ENCODE data around the gene IFRD2. TPM values are rescaled to one million over a fixed set of nuclear protein-coding genes. Genes with fewer than 3 reads are reported as not detected.

IFRD2 gene
- total and polyA plus RNA-seq, 2 of the 13 experiments (the other 11 are each of a cell fraction or from before 2014, with no cell fraction given), result 32.8 to 96.1 TPM

DNA sequence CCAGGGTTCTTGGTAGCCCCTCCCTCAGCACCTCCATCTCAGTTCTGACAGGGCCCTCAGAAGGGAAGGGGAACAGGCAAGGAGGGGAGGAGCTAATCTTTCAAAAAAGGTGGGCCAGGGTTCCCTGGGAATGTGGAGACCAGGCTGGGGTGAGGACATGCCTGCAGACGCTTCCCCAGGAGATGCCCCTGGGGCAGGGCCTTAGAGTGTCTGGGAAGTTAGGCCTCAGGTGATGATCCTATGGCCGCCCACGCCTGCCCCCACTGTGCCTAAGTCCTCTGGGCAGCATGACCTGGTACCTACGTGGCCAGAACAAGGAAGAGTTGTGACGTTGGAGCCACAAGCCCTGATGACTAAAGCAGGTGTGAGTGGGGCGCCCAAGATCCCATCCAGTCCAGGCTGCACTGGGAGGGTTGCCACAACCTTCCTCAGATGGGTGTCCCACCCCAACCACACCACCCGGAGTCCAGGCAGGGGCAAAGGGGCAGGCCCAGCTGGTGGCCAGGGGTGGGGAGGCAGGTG is 27.2 kb downstream of the IFRD2 start (continued):
- TF ChIP-seq, protein P1, sequence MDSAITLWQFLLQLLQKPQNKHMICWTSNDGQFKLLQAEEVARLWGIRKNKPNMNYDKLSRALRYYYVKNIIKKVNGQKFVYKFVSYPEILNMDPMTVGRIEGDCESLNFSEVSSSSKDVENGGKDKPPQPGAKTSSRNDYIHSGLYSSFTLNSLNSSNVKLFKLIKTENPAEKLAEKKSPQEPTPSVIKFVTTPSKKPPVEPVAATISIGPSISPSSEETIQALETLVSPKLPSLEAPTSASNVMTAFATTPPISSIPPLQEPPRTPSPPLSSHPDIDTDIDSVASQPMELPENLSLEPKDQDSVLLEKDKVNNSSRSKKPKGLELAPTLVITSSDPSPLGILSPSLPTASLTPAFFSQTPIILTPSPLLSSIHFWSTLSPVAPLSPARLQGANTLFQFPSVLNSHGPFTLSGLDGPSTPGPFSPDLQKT (CRISPR knock-in tag; IDR thresholded peaks at IDR 0.05; ENCODE audit: borderline replicate concordance), result no peak
- no peak for TF ChIP-seq IRF2 (CRISPR knock-in tag; IDR thresholded peaks at IDR 0.05)
- TF ChIP-seq MIER3 (CRISPR knock-in tag; IDR thresholded peaks at IDR 0.05; ENCODE audit: borderline replicate concordance), result no peak
- TF ChIP-seq XBP1 (CRISPR knock-in tag; IDR thresholded peaks at IDR 0.05), result no peak
- TF ChIP-seq, protein P2, sequence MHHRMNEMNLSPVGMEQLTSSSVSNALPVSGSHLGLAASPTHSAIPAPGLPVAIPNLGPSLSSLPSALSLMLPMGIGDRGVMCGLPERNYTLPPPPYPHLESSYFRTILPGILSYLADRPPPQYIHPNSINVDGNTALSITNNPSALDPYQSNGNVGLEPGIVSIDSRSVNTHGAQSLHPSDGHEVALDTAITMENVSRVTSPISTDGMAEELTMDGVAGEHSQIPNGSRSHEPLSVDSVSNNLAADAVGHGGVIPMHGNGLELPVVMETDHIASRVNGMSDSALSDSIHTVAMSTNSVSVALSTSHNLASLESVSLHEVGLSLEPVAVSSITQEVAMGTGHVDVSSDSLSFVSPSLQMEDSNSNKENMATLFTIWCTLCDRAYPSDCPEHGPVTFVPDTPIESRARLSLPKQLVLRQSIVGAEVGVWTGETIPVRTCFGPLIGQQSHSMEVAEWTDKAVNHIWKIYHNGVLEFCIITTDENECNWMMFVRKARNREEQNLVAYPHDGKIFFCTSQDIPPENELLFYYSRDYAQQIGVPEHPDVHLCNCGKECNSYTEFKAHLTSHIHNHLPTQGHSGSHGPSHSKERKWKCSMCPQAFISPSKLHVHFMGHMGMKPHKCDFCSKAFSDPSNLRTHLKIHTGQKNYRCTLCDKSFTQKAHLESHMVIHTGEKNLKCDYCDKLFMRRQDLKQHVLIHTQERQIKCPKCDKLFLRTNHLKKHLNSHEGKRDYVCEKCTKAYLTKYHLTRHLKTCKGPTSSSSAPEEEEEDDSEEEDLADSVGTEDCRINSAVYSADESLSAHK (CRISPR knock-in tag; IDR thresholded peaks at IDR 0.05; ENCODE audit: borderline replicate concordance), result no peak
- no peak for TF ChIP-seq ZNF12 (CRISPR knock-in tag; IDR thresholded peaks at IDR 0.05)
- no peak for TF ChIP-seq ARNT (IDR thresholded peaks at IDR 0.05)
- TF ChIP-seq, protein P3, sequence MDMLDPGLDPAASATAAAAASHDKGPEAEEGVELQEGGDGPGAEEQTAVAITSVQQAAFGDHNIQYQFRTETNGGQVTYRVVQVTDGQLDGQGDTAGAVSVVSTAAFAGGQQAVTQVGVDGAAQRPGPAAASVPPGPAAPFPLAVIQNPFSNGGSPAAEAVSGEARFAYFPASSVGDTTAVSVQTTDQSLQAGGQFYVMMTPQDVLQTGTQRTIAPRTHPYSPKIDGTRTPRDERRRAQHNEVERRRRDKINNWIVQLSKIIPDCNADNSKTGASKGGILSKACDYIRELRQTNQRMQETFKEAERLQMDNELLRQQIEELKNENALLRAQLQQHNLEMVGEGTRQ (IDR thresholded peaks at IDR 0.05; ENCODE audit: low read depth, low read length), result no peak
- TF ChIP-seq, protein P3 (CRISPR knock-in tag; IDR thresholded peaks at IDR 0.05; ENCODE audit: borderline replicate concordance), result no peak; the same call in 1 of the 2 replicates
- TF ChIP-seq NR2F1 (CRISPR knock-in tag; IDR thresholded peaks at IDR 0.05), result 0 out of 4 replicates have a peak, but pooled peaks of 1 of the 2 experiments have one; percentile 2
- TF ChIP-seq ZBTB40 (IDR thresholded peaks at IDR 0.05), result no peak
- 0 out of 2 replicates have a peak, but pooled peaks have one; percentile 14 for TF ChIP-seq ZBTB40 (CRISPR knock-in tag; IDR thresholded peaks at IDR 0.05)
- no peak for TF ChIP-seq SIN3B (IDR thresholded peaks at IDR 0.05; ENCODE audit: low read length)
- TF ChIP-seq REXO4 (CRISPR knock-in tag; IDR thresholded peaks at IDR 0.05; ENCODE audit: borderline replicate concordance), result no peak
- TF ChIP-seq ZNF33B (CRISPR knock-in tag; IDR thresholded peaks at IDR 0.05), result no peak
- no peak; the same call in 1 of the 2 replicates for TF ChIP-seq MED1 (CRISPR knock-in tag; IDR thresholded peaks at IDR 0.05)

All from HepG2 (cell line).